ENCODE measurements around the gene PDE6G. TPM values are rescaled to one million over a fixed set of nuclear protein-coding genes. Genes with fewer than 3 reads are reported as not detected.

The PDE6G gene
- total and polyA plus RNA-seq, 2 of the 13 experiments (the other 11 are each of a cell fraction or from before 2014, with no cell fraction given) = 1.4 to 6.7 TPM

DNA sequence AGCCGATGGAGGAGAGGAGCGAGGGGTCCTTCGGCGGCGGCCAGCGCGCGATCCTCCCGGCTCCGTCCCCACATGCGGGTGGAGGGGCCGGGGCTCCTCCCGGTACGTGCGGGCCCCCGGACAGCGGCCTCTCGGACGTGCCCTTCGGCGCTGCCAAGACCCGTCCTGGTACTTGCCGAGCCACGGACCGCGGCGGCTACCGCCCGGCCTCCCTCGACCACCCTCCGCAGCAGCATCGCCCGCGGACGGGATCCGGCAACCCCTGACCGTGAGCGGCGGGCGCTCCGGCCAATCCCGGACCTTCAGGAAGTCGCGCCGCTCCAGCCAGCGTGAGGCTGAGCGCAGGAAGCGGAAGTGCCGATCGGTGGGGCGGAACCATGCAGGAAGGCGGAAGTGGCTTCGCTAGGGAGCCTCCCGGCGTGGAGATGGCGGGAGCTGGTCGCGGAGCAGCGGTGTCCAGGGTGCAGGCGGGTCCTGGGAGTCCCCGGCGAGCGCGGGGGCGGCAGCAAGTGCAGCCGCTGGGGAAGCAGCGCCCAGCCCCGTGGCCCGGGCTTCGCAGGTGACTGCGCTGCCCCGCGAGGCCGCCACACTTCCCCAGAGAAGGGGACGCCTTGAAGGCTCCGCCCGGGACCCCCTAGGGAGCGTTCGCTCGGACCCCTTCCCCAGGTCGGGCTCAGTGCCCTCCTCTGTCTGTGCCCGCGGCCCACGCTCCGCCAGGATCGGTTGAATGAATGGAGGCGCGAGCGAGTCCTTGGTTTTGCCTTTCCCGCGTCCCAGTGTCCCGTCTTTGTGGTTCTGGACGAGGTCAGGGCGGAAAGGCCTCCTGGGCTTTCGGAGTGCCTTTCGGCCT is 10.2 kb upstream of the PDE6G start, which contains the start of the genes CCDC137 and OXLD1 (continued):
- TF ChIP-seq, protein P1, sequence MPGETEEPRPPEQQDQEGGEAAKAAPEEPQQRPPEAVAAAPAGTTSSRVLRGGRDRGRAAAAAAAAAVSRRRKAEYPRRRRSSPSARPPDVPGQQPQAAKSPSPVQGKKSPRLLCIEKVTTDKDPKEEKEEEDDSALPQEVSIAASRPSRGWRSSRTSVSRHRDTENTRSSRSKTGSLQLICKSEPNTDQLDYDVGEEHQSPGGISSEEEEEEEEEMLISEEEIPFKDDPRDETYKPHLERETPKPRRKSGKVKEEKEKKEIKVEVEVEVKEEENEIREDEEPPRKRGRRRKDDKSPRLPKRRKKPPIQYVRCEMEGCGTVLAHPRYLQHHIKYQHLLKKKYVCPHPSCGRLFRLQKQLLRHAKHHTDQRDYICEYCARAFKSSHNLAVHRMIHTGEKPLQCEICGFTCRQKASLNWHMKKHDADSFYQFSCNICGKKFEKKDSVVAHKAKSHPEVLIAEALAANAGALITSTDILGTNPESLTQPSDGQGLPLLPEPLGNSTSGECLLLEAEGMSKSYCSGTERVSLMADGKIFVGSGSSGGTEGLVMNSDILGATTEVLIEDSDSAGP (CRISPR knock-in tag; IDR thresholded peaks at IDR 0.05; ENCODE audit: borderline replicate concordance) = peak; percentile 96
- peak; percentile 55 for TF ChIP-seq ZNF772 (CRISPR knock-in tag; IDR thresholded peaks at IDR 0.05)
- TF ChIP-seq ZMYM3 (CRISPR knock-in tag; IDR thresholded peaks at IDR 0.05) = no peak
- TF ChIP-seq FOXA3 (CRISPR knock-in tag; IDR thresholded peaks at IDR 0.05) = peak; percentile 47; the same call in 1 of the 2 replicates
- peak; percentile 59; the same call in 1 of the 2 replicates for TF ChIP-seq ZNF782 (CRISPR knock-in tag; IDR thresholded peaks at IDR 0.05; ENCODE audit: borderline replicate concordance)
- no peak for TF ChIP-seq ZNF260 (CRISPR knock-in tag; IDR thresholded peaks at IDR 0.05; ENCODE audit: borderline replicate concordance, low read depth)
- TF ChIP-seq BRD4 (CRISPR knock-in tag; IDR thresholded peaks at IDR 0.05) = peak; percentile 88
- peak; percentile 80 for TF ChIP-seq PRDM15 (CRISPR knock-in tag; IDR thresholded peaks at IDR 0.05)
- TF ChIP-seq ZNF780A (CRISPR knock-in tag; IDR thresholded peaks at IDR 0.05) = peak; percentile 94
- peak; percentile 76 for TF ChIP-seq ISL2 (CRISPR knock-in tag; IDR thresholded peaks at IDR 0.05)
- TF ChIP-seq JUN (CRISPR knock-in tag; IDR thresholded peaks at IDR 0.05) = no peak; the same call in 1 of the 2 replicates
- no peak for TF ChIP-seq TFAP4 (IDR thresholded peaks at IDR 0.05; ENCODE audit: borderline replicate concordance, low read depth)
- 0 out of 2 replicates have a peak, but pooled peaks have one; percentile 45 for TF ChIP-seq CC2D1A (CRISPR knock-in tag; IDR thresholded peaks at IDR 0.05)
- TF ChIP-seq MIXL1 (CRISPR knock-in tag; IDR thresholded peaks at IDR 0.05) = peak; percentile 44
- 0 out of 2 replicates have a peak, but pooled peaks have one; percentile 69 for TF ChIP-seq ZNF235 (CRISPR knock-in tag; IDR thresholded peaks at IDR 0.05; ENCODE audit: borderline replicate concordance)
- TF ChIP-seq ZNF234 (CRISPR knock-in tag; conservative IDR thresholded peaks at IDR 0.05) = peak; percentile 79; the same call in 1 of the 2 replicates
- 0 out of 2 replicates have a peak, but pooled peaks have one; percentile 14 for TF ChIP-seq HNF4A (CRISPR knock-in tag; IDR thresholded peaks at IDR 0.05)
- peak; percentile 15; the same call in 1 of the 2 replicates for TF ChIP-seq ZNF567 (CRISPR knock-in tag; IDR thresholded peaks at IDR 0.05; ENCODE audit: borderline replicate concordance)
- no peak for TF ChIP-seq SRF (IDR thresholded peaks at IDR 0.05; ENCODE audit: low read depth, low read length)
- peak; percentile 75; the same call in 1 of the 2 replicates for TF ChIP-seq HNF1B (CRISPR knock-in tag; IDR thresholded peaks at IDR 0.05)
